Measurements from ENCODE around the gene DTD2. TPM values are rescaled to one million over a fixed set of nuclear protein-coding genes. Genes with fewer than 3 reads are reported as not detected.

The DTD2 gene
- total RNA-seq, 2 experiments from 2014 or later = 32.2 to 33.7 TPM

- Mint-ChIP-seq H3K4me1 (peaks cover 4% of the 10 kb centered on the region), H3K36me3 (peaks cover 11% of the 10 kb centered on the region), H3K4me3 (no peak overlapping the region), H3K27ac (no peak overlapping the region), H3K9me3 (no peaks in the 10 kb centered on the region), H3K27me3 (no peaks in the 10 kb centered on the region)
- DNase-seq = no peak
Measured at GRCh38 chr14:31402764-31403439, 54.4 kb downstream of the DTD2 start.

DNA sequence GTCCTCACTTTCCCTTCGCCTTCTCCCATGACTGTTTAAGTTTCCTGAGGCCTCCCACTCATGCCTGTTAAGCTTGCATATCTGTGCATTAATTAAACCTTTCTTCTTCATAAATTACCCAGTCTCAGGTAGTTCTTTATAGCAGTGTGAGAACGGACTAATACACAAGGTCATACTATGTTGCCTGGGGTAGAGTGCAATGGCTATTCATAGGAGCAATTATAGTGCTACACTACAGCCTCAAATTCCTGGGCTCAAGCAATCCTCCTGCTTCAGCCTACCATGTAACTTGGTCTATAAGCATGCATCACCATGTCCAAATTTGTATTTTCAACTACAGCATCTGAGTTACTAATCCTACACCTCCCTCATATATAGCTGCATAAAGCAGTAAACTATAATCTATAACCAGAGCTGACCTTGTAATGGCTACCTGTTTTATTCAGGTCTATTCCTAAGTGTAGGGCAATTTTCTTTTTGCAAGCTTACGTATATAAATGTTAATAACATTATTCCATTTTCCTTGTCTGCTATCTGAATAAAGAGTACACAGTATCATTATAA, 55.9 kb downstream of the DTD2 start:
- H3K27ac Mint-ChIP-seq = no peak overlapping the region
- peaks cover 4% of the 10 kb centered on the region for H3K4me1 Mint-ChIP-seq
- H3K4me3 Mint-ChIP-seq = no peak overlapping the region
- H3K9me3 Mint-ChIP-seq = no peaks in the 10 kb centered on the region
- H3K27me3 Mint-ChIP-seq = no peaks in the 10 kb centered on the region
- peaks cover 11% of the 10 kb centered on the region for H3K36me3 Mint-ChIP-seq
- no peak for DNase-seq

GRCh38 chr14:31400031-31400638, 57.2 kb downstream of the DTD2 start:
- H3K9me3 Mint-ChIP-seq = no peaks in the 10 kb centered on the region
- peaks cover 11% of the 10 kb centered on the region for H3K36me3 Mint-ChIP-seq
- no peak overlapping the region for H3K4me3 Mint-ChIP-seq
- peak overlapping the region; percentile 80 for H3K27ac Mint-ChIP-seq
- no peaks in the 10 kb centered on the region for H3K27me3 Mint-ChIP-seq
- H3K4me1 Mint-ChIP-seq = peaks cover 4% of the 10 kb centered on the region
- DNase-seq = no peak

Other genes starting within 250 kb of the DTD2 start
- gene HECTD1, start 249.7 kb downstream of the DTD2 start, total RNA-seq = 10 to 100 TPM; 78.6 to 89.2 TPM
- 10 to 100 TPM; 10.8 TPM for gene HEATR5A, start 37.0 kb downstream of the DTD2 start, total RNA-seq
- not detected for gene GPR33, start 30.5 kb upstream of the DTD2 start, total RNA-seq
- gene NUBPL, start 103.9 kb upstream of the DTD2 start, total RNA-seq = 10 to 100 TPM in 1 of 2 experiments, 1 to 10 TPM in 1; 9.5 to 12.3 TPM

All from activated naive CD8-positive, alpha-beta T cell treated with anti-CD3 and anti-CD28 coated beads for 36 hours (primary cell).